HepG2 (cell line): ENCODE results near the gene YEATS4. TPM values are rescaled to one million over a fixed set of nuclear protein-coding genes. Genes with fewer than 3 reads are reported as not detected.

Experiments
- EED ChIP-seq: sonication (generic); formaldehyde crosslinking; IDR thresholded peaks from 2 replicates; pipeline ENCODE4 v1.5.0; 2020; ENCODE audit warnings: mild to moderate bottlenecking, missing genetic modification reagents
- GLI4 ChIP-seq: sonication (generic); formaldehyde crosslinking; IDR thresholded peaks from 2 replicates; pipeline ENCODE4 v1.5.1; 2020; ENCODE audit warnings: missing genetic modification reagents, mild to moderate bottlenecking, moderate library complexity, borderline replicate concordance
- MAFF ChIP-seq: IDR thresholded peaks from 2 replicates; pipeline ENCODE4 v1.6.1; 2011; ENCODE audit warnings: low read depth, low read length, improper control_type of control experiment
- NR2C2 ChIP-seq: sonication (generic); formaldehyde crosslinking; IDR thresholded peaks from 2 replicates; pipeline ENCODE4 v1.4.0; 2020; ENCODE audit warnings: missing genetic modification reagents, mild to moderate bottlenecking, moderate library complexity, borderline replicate concordance
- PHF21A ChIP-seq: sonication (generic); formaldehyde crosslinking; IDR thresholded peaks from 2 replicates; pipeline ENCODE4 v1.5.0; 2020; ENCODE audit warnings: mild to moderate bottlenecking, missing genetic modification reagents
- SALL2 ChIP-seq: sonication (generic); formaldehyde crosslinking; IDR thresholded peaks from 2 replicates; pipeline ENCODE4 v1.8.1; 2023; ENCODE audit warnings: mild to moderate bottlenecking, missing genetic modification reagents, inconsistent platforms
- SP140L ChIP-seq: sonication (generic); formaldehyde crosslinking; IDR thresholded peaks from 2 replicates; pipeline ENCODE4 v1.4.0; 2020; ENCODE audit warnings: missing genetic modification reagents, borderline replicate concordance
- ZFX ChIP-seq: sonication (generic); formaldehyde crosslinking; IDR thresholded peaks from 2 replicates; pipeline ENCODE4 v1.4.0; 2020; ENCODE audit warnings: mild to moderate bottlenecking, low read depth, missing genetic modification reagents, moderate library complexity
- ZMYM2 ChIP-seq: sonication (generic); formaldehyde crosslinking; IDR thresholded peaks from 2 replicates; pipeline ENCODE4 v1.8.0; 2022; ENCODE audit warnings: mild to moderate bottlenecking, missing genetic modification reagents
- ZNF260 ChIP-seq: sonication (generic); formaldehyde crosslinking; IDR thresholded peaks from 2 replicates; pipeline ENCODE4 v1.4.0; 2020; ENCODE audit warnings: missing genetic modification reagents, low read depth, mild to moderate bottlenecking, borderline replicate concordance
- ZNF350 ChIP-seq: sonication (generic); formaldehyde crosslinking; IDR thresholded peaks from 2 replicates; pipeline ENCODE4 v1.4.0; 2020; ENCODE audit warnings: mild to moderate bottlenecking, low read depth, missing genetic modification reagents, borderline replicate concordance
- ZNF431 ChIP-seq: sonication (generic); formaldehyde crosslinking; IDR thresholded peaks from 2 replicates; pipeline ENCODE4 v1.9.0; 2022; ENCODE audit warnings: missing genetic modification reagents, low read depth, mild to moderate bottlenecking, borderline replicate concordance
- ZNF550 ChIP-seq: sonication (generic); formaldehyde crosslinking; IDR thresholded peaks from 2 replicates; pipeline ENCODE4 v1.4.0; 2020; ENCODE audit warnings: mild to moderate bottlenecking, missing genetic modification reagents, borderline replicate concordance
- polyA plus RNA-seq, 8 experiments: library from polyadenylated mRNA; depleted of rRNA in 3 of 8; stranded (reverse) in 7 of 8; unstranded in 1 of 8; fragments of >200 nt; fragmentation: Illumina TruSeq in 4 of 8; extraction: Trizol in 4 of 8; gene quantifications; 2 replicates each; pipeline versions ENCODE4 v1.2.1 to v1.2.3, GENCODE V29; 2011 to 2016; ENCODE audit warnings: low read depth in 4 of 8, missing spikeins in 1 of 8, mixed read lengths in 1 of 8; ENCODE audit not compliant: insufficient read depth in 1 of 8
- total RNA-seq, 5 experiments: library from RNA; depleted of rRNA; stranded (reverse); fragments of >200 nt; fragmentation: Illumina TruSeq; extraction: Trizol; gene quantifications; 2 replicates each; pipeline ENCODE4 v1.2.3, GENCODE V29; 2016; ENCODE audit warnings: low read depth in 1 of 5
- TF ChIP-seq, protein P1 (sequence below): IDR thresholded peaks from 2 replicates; pipeline ENCODE4 v1.6.1; 2016; ENCODE audit warnings: low read depth, missing genetic modification reagents, missing compliant biosample characterization
- TF ChIP-seq, protein P2 (sequence below): sonication (generic); formaldehyde crosslinking; IDR thresholded peaks from 2 replicates; pipeline ENCODE4 v1.9.0; 2021; ENCODE audit warnings: missing genetic modification reagents, borderline replicate concordance
- TF ChIP-seq, protein P3 (sequence below): sonication (generic); formaldehyde crosslinking; IDR thresholded peaks from 2 replicates; pipeline ENCODE4 v1.8.0; 2022; ENCODE audit warnings: low read depth, missing genetic modification reagents
- TF ChIP-seq, protein P4 (sequence below): sonication (generic); formaldehyde crosslinking; IDR thresholded peaks from 2 replicates; pipeline ENCODE4 v1.5.0; 2020; ENCODE audit warnings: mild to moderate bottlenecking, missing genetic modification reagents

YEATS4 gene
- total and polyA plus RNA-seq, 2 of the 13 experiments (the other 11 are each of a cell fraction or from before 2014, with no cell fraction given): 16.8 to 45.0 TPM

DNA sequence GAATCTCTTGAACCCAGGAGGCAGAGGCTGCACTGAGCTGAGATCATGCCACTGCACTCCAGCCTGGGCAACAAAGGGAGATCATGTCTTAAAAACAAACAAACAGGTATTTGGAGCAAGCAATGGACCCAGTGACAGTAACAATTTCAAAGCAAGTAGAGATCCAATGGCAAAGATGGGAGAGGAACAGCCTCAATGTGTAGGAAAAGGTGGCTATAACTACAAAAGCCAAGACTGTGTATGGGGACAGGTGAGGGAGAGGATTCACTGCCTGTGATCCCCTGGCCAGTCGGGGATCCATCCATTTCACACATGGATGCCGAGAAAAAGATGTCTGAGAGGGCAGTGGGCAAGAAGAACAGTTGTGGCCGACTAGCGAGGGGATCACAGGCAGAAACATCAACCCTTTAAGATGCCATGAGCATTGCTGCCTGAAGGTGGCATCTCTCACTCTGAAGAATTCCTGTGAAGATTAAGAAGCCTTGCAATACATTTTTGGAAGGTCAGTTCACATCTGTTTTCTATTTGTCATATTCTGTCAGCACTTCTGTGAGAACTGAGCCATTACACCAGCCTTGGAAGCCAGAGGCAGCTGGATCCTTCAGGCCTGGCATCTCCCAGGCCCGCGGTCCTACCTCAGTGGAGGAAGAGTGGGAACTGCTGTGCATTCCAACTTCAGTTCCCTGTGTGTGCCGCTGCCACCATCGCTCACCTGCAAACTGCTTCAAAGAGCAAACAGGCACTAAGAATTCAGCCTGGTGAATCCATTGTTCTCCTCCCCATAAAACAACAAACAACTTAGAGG lies 56.1 kb downstream of the YEATS4 start (continued):
- TF ChIP-seq, protein P1, sequence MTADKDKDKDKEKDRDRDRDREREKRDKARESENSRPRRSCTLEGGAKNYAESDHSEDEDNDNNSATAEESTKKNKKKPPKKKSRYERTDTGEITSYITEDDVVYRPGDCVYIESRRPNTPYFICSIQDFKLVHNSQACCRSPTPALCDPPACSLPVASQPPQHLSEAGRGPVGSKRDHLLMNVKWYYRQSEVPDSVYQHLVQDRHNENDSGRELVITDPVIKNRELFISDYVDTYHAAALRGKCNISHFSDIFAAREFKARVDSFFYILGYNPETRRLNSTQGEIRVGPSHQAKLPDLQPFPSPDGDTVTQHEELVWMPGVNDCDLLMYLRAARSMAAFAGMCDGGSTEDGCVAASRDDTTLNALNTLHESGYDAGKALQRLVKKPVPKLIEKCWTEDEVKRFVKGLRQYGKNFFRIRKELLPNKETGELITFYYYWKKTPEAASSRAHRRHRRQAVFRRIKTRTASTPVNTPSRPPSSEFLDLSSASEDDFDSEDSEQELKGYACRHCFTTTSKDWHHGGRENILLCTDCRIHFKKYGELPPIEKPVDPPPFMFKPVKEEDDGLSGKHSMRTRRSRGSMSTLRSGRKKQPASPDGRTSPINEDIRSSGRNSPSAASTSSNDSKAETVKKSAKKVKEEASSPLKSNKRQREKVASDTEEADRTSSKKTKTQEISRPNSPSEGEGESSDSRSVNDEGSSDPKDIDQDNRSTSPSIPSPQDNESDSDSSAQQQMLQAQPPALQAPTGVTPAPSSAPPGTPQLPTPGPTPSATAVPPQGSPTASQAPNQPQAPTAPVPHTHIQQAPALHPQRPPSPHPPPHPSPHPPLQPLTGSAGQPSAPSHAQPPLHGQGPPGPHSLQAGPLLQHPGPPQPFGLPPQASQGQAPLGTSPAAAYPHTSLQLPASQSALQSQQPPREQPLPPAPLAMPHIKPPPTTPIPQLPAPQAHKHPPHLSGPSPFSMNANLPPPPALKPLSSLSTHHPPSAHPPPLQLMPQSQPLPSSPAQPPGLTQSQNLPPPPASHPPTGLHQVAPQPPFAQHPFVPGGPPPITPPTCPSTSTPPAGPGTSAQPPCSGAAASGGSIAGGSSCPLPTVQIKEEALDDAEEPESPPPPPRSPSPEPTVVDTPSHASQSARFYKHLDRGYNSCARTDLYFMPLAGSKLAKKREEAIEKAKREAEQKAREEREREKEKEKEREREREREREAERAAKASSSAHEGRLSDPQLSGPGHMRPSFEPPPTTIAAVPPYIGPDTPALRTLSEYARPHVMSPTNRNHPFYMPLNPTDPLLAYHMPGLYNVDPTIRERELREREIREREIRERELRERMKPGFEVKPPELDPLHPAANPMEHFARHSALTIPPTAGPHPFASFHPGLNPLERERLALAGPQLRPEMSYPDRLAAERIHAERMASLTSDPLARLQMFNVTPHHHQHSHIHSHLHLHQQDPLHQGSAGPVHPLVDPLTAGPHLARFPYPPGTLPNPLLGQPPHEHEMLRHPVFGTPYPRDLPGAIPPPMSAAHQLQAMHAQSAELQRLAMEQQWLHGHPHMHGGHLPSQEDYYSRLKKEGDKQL: no peak
- no peak for TF ChIP-seq ZNF550 (CRISPR knock-in tag)
- no peak for TF ChIP-seq ZMYM2 (CRISPR knock-in tag)
- TF ChIP-seq SALL2: 0 out of 2 replicates have a peak, but pooled peaks have one; percentile 10
- no peak for TF ChIP-seq ZNF260
- no peak for TF ChIP-seq SP140L (CRISPR knock-in tag)
- no peak for TF ChIP-seq PHF21A (CRISPR knock-in tag)
- TF ChIP-seq, protein P2, sequence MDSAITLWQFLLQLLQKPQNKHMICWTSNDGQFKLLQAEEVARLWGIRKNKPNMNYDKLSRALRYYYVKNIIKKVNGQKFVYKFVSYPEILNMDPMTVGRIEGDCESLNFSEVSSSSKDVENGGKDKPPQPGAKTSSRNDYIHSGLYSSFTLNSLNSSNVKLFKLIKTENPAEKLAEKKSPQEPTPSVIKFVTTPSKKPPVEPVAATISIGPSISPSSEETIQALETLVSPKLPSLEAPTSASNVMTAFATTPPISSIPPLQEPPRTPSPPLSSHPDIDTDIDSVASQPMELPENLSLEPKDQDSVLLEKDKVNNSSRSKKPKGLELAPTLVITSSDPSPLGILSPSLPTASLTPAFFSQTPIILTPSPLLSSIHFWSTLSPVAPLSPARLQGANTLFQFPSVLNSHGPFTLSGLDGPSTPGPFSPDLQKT (CRISPR knock-in tag): no peak
- no peak for TF ChIP-seq ZNF350
- no peak for TF ChIP-seq MAFF
- peak; percentile 47; the same call in 1 of the 2 replicates for TF ChIP-seq NR2C2
- no peak for TF ChIP-seq GLI4
- no peak for TF ChIP-seq ZNF431 (CRISPR knock-in tag)
- no peak for TF ChIP-seq EED (CRISPR knock-in tag)
- TF ChIP-seq, protein P3, sequence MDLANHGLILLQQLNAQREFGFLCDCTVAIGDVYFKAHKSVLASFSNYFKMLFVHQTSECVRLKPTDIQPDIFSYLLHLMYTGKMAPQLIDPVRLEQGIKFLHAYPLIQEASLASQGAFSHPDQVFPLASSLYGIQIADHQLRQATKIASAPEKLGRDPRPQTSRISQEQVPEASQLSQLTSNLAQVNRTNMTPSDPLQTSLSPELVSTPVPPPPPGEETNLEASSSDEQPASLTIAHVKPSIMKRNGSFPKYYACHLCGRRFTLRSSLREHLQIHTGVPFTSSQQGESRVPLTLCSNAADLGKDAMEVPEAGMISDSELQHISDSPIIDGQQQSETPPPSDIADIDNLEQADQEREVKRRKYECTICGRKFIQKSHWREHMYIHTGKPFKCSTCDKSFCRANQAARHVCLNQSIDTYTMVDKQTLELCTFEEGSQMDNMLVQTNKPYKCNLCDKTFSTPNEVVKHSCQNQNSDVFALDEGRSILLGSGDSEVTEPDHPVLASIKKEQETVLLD (CRISPR knock-in tag): no peak
- TF ChIP-seq ZFX (CRISPR knock-in tag): peak; percentile 25
- TF ChIP-seq, protein P4, sequence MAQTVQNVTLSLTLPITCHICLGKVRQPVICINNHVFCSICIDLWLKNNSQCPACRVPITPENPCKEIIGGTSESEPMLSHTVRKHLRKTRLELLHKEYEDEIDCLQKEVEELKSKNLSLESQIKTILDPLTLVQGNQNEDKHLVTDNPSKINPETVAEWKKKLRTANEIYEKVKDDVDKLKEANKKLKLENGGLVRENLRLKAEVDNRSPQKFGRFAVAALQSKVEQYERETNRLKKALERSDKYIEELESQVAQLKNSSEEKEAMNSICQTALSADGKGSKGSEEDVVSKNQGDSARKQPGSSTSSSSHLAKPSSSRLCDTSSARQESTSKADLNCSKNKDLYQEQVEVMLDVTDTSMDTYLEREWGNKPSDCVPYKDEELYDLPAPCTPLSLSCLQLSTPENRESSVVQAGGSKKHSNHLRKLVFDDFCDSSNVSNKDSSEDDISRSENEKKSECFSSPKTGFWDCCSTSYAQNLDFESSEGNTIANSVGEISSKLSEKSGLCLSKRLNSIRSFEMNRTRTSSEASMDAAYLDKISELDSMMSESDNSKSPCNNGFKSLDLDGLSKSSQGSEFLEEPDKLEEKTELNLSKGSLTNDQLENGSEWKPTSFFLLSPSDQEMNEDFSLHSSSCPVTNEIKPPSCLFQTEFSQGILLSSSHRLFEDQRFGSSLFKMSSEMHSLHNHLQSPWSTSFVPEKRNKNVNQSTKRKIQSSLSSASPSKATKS (CRISPR knock-in tag): no peak
